GM21737 (cell line): ENCODE measurements around the gene PTPRN2.

ENCODE experiments used
- ATAC-seq: cut with Tn5 transposase; IDR thresholded peaks from one replicate; pipeline ENCODE4 v1.9.1; 2021; ENCODE audit warnings: mild to moderate bottlenecking, moderate library complexity; ENCODE audit not compliant: unreplicated experiment

Gene PTPRN2

GRCh38 chr7:157811946-157812345, 775.7 kb downstream of the PTPRN2 start:
- no peak for ATAC-seq

GRCh38 chr7:157809863-157810851, 777.5 kb downstream of the PTPRN2 start:
- ATAC-seq = no peak

GRCh38 chr7:157809154-157809862, 778.3 kb downstream of the PTPRN2 start:
- no peak for ATAC-seq

GRCh38 chr7:157808042-157808441, 779.6 kb downstream of the PTPRN2 start:
- no peak for ATAC-seq

GRCh38 chr7:157807510-157807909, 780.1 kb downstream of the PTPRN2 start:
- no peak for ATAC-seq

- ATAC-seq = no peak
These were observed 780.9 kb downstream of the PTPRN2 start for GRCh38 chr7:157806711-157807110.

GRCh38 chr7:157805713-157806112, 781.9 kb downstream of the PTPRN2 start:
- no peak for ATAC-seq

GRCh38 chr7:157803906-157804305, 783.7 kb downstream of the PTPRN2 start:
- ATAC-seq = no peak

GRCh38 chr7:157801971-157802675, 785.5 kb downstream of the PTPRN2 start:
- ATAC-seq = no peak

- ATAC-seq = no peak
These were observed 786.5 kb downstream of the PTPRN2 start for GRCh38 chr7:157801113-157801512.

- ATAC-seq = no peak
These were observed 787.3 kb downstream of the PTPRN2 start for GRCh38 chr7:157800281-157800680.

- ATAC-seq = no peak
These were observed 788.4 kb downstream of the PTPRN2 start for GRCh38 chr7:157799076-157799685.

GRCh38 chr7:157797361-157797760, 790.3 kb downstream of the PTPRN2 start:
- no peak for ATAC-seq

GRCh38 chr7:157796846-157797245, 790.8 kb downstream of the PTPRN2 start:
- ATAC-seq = no peak

GRCh38 chr7:157795643-157796042, 792.0 kb downstream of the PTPRN2 start:
- no peak for ATAC-seq

GRCh38 chr7:157795199-157795598, 792.4 kb downstream of the PTPRN2 start:
- ATAC-seq = no peak

- no peak for ATAC-seq
These were observed 792.9 kb downstream of the PTPRN2 start for GRCh38 chr7:157794746-157795065.

GRCh38 chr7:157793973-157794745, 793.5 kb downstream of the PTPRN2 start:
- ATAC-seq = no peak

- ATAC-seq = no peak
These were observed 794.6 kb downstream of the PTPRN2 start for GRCh38 chr7:157793087-157793353.

GRCh38 chr7:157792241-157793086, 795.2 kb downstream of the PTPRN2 start:
- no peak for ATAC-seq
